K562 (cell line): ENCODE data around the gene RPL28. TPM values are rescaled to one million over a fixed set of nuclear protein-coding genes. Genes with fewer than 3 reads are reported as not detected.
A peak's percentile ranks its signal among the peaks of the same experiment; 100 is the strongest.

Experiments used
- DMBX1 ChIP-seq: fragments of 250-450 bp; sonication (Bioruptor Pico); IDR thresholded peaks from 2 replicates; pipeline ENCODE4 v1.8.0; 2022; ENCODE audit warnings: inconsistent platforms, mild to moderate bottlenecking, moderate library complexity, borderline replicate concordance
- EGR1 ChIP-seq: fragments of 450-650 bp; conservative IDR thresholded peaks from 2 replicates; pipeline ENCODE4 v1.6.1; 2017; ENCODE audit warnings: mild to moderate bottlenecking
- NFIC ChIP-seq: fragments of 450-650 bp; IDR thresholded peaks from 2 replicates; pipeline ENCODE4 v1.6.1; 2017; ENCODE audit warnings: mild to moderate bottlenecking, inconsistent platforms
- PYGO2 ChIP-seq: fragments of 450-650 bp; IDR thresholded peaks from 2 replicates; pipeline ENCODE4 v1.6.1; 2016; ENCODE audit warnings: mild to moderate bottlenecking, missing genetic modification characterization, moderate library complexity, missing compliant biosample characterization
- SIN3B ChIP-seq: fragments of 450-650 bp; IDR thresholded peaks from 2 replicates; pipeline ENCODE4 v1.6.1; 2017; ENCODE audit warnings: low read depth, mild to moderate bottlenecking, moderate library complexity
- ZBTB33 ChIP-seq: sonication (generic); formaldehyde crosslinking; IDR thresholded peaks from 2 replicates; pipeline ENCODE4 v1.8.1; 2023; ENCODE audit warnings: mild to moderate bottlenecking, missing genetic modification reagents
- ZBTB9 ChIP-seq: fragments of 450-650 bp; formaldehyde crosslinking; IDR thresholded peaks from 2 replicates; pipeline ENCODE4 v1.4.0; 2020; ENCODE audit warnings: mild to moderate bottlenecking, moderate library complexity
- ZKSCAN3 ChIP-seq: fragments of 250-450 bp; sonication (Bioruptor Pico); IDR thresholded peaks from 2 replicates; pipeline ENCODE4 v1.4.0; 2020
- ZNF217 ChIP-seq: sonication (generic); formaldehyde crosslinking; IDR thresholded peaks from 2 replicates; pipeline ENCODE4 v1.8.0; 2022; ENCODE audit warnings: mild to moderate bottlenecking, missing genetic modification reagents
- ZNF639 ChIP-seq, 2 experiments: fragments of 200-800 bp in 1 of 2; sonication (Bioruptor generic) in 1 of 2; sonication (generic) in 1 of 2; formaldehyde crosslinking in 1 of 2; IDR thresholded peaks in 1 of 2; conservative IDR thresholded peaks in 1 of 2; 2 replicates each; pipeline versions ENCODE4 v1.5.0 to v1.6.1; 2016 to 2020; ENCODE audit warnings: missing compliant biosample characterization in 1 of 2, missing genetic modification characterization in 1 of 2, missing genetic modification reagents in 1 of 2
- polyA plus RNA-seq, 8 experiments: library from polyadenylated mRNA; depleted of rRNA in 4 of 8; stranded (reverse) in 5 of 8; unstranded in 3 of 8; fragments of >200 nt; fragmentation: Nextera tagmentation in 2 of 8; fragmentation: Illumina TruSeq in 1 of 8; extraction: Ambion mirVana in 2 of 8; extraction: Trizol in 1 of 8; gene quantifications; 2 replicates each; pipeline versions ENCODE4 v1.2.1 to v1.2.3, GENCODE V29; 2011 to 2014; ENCODE audit warnings: inconsistent platforms in 1 of 8, missing spikeins in 1 of 8
- total RNA-seq, 7 experiments: library from RNA; depleted of rRNA in 6 of 7; stranded (reverse); fragments of >200 nt in 6 of 7; fragmentation: Illumina TruSeq in 2 of 7; extraction: Trizol in 2 of 7; gene quantifications; 2 replicates each; pipeline versions ENCODE4 v1.2.1 to v1.2.3, GENCODE V29; 2011 to 2021; ENCODE audit warnings: low replicate concordance in 1 of 7
- TF ChIP-seq, protein P1 (sequence below): fragments of 450-650 bp; IDR thresholded peaks from 2 replicates; pipeline ENCODE4 v1.6.1; 2017; ENCODE audit warnings: antibody characterized with exemption
- TF ChIP-seq, protein P2 (sequence below): fragments of 200-800 bp; sonication (Bioruptor generic); IDR thresholded peaks from 2 replicates; pipeline ENCODE4 v1.6.1; 2017; ENCODE audit warnings: missing genetic modification characterization, missing compliant biosample characterization
- TF ChIP-seq, protein P3 (sequence below), 2 experiments: IDR thresholded peaks in 1 of 2; conservative IDR thresholded peaks in 1 of 2; 2 replicates each; pipeline ENCODE4 v1.6.1; 2016; ENCODE audit warnings: low read depth in 2 of 2, mild to moderate bottlenecking in 1 of 2, missing compliant biosample characterization in 1 of 2, missing genetic modification characterization in 1 of 2, moderate library complexity in 1 of 2

The RPL28 gene
- total and polyA plus RNA-seq, 9 of the 15 experiments (the other 6 are each of a cell fraction or from before 2014, with no cell fraction given), result 124 to 3,106 (median 622) TPM

GRCh38 chr19:55376241-55376933 is 9.3 kb upstream of the RPL28 start, which contains the start of gene TMEM190 (continued):
- no peak for TF ChIP-seq ZNF639 (CRISPR knock-in tag; conservative IDR thresholded peaks at IDR 0.05 in 1 of 2, IDR thresholded peaks at IDR 0.05 in 1 of 2)
- TF ChIP-seq NFIC, result no peak
- TF ChIP-seq ZNF217 (CRISPR knock-in tag), result no peak
- TF ChIP-seq, protein P1, sequence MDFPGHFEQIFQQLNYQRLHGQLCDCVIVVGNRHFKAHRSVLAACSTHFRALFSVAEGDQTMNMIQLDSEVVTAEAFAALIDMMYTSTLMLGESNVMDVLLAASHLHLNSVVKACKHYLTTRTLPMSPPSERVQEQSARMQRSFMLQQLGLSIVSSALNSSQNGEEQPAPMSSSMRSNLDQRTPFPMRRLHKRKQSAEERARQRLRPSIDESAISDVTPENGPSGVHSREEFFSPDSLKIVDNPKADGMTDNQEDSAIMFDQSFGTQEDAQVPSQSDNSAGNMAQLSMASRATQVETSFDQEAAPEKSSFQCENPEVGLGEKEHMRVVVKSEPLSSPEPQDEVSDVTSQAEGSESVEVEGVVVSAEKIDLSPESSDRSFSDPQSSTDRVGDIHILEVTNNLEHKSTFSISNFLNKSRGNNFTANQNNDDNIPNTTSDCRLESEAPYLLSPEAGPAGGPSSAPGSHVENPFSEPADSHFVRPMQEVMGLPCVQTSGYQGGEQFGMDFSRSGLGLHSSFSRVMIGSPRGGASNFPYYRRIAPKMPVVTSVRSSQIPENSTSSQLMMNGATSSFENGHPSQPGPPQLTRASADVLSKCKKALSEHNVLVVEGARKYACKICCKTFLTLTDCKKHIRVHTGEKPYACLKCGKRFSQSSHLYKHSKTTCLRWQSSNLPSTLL, result no peak
- no peak for TF ChIP-seq PYGO2
- no peak for TF ChIP-seq ZKSCAN3 (CRISPR knock-in tag)
- no peak for TF ChIP-seq DMBX1 (CRISPR knock-in tag)
- TF ChIP-seq, protein P2, sequence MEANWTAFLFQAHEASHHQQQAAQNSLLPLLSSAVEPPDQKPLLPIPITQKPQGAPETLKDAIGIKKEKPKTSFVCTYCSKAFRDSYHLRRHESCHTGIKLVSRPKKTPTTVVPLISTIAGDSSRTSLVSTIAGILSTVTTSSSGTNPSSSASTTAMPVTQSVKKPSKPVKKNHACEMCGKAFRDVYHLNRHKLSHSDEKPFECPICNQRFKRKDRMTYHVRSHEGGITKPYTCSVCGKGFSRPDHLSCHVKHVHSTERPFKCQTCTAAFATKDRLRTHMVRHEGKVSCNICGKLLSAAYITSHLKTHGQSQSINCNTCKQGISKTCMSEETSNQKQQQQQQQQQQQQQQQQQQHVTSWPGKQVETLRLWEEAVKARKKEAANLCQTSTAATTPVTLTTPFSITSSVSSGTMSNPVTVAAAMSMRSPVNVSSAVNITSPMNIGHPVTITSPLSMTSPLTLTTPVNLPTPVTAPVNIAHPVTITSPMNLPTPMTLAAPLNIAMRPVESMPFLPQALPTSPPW (CRISPR knock-in tag), result peak; percentile 35; the same call in 1 of the 2 replicates
- TF ChIP-seq SIN3B, result no peak
- 0 out of 2 replicates have a peak, but pooled peaks have one; percentile 33 for TF ChIP-seq ZBTB33 (CRISPR knock-in tag)
- TF ChIP-seq ZBTB9, result no peak
- peak; percentile 68 for TF ChIP-seq EGR1
- TF ChIP-seq, protein P3, sequence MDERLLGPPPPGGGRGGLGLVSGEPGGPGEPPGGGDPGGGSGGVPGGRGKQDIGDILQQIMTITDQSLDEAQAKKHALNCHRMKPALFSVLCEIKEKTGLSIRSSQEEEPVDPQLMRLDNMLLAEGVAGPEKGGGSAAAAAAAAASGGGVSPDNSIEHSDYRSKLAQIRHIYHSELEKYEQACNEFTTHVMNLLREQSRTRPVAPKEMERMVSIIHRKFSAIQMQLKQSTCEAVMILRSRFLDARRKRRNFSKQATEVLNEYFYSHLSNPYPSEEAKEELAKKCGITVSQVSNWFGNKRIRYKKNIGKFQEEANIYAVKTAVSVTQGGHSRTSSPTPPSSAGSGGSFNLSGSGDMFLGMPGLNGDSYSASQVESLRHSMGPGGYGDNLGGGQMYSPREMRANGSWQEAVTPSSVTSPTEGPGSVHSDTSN (CRISPR knock-in tag; IDR thresholded peaks at IDR 0.05; ENCODE audit: low read depth), result no peak
- TF ChIP-seq, protein P3 (tag; conservative IDR thresholded peaks at IDR 0.05; ENCODE audit: low read depth), result no peak
